Measurements from ENCODE around the gene ALDH1L1.

Gene ALDH1L1

GRCh38 chr3:126131881-126132750 lies 48.3 kb downstream of the ALDH1L1 start:
- DNase-seq: no peak

- DNase-seq: no peak
Observed at GRCh38 chr3:126130981-126131745, 49.2 kb downstream of the ALDH1L1 start.

GRCh38 chr3:126130081-126130855 lies 50.1 kb downstream of the ALDH1L1 start:
- no peak for DNase-seq

- DNase-seq: no peak
Observed at GRCh38 chr3:126129398-126129891, 50.9 kb downstream of the ALDH1L1 start.

GRCh38 chr3:126128504-126129397 lies 51.6 kb downstream of the ALDH1L1 start:
- DNase-seq: no peak

- no peak for DNase-seq
Observed at GRCh38 chr3:126127904-126128303, 52.5 kb downstream of the ALDH1L1 start.

- no peak for DNase-seq
Observed at GRCh38 chr3:126127452-126127851, 52.9 kb downstream of the ALDH1L1 start.

GRCh38 chr3:126126811-126127431 lies 53.5 kb downstream of the ALDH1L1 start:
- DNase-seq: no peak

GRCh38 chr3:126126286-126126685 lies 54.1 kb downstream of the ALDH1L1 start:
- no peak for DNase-seq

- DNase-seq: no peak
Observed at GRCh38 chr3:126125781-126126251, 54.6 kb downstream of the ALDH1L1 start.

GRCh38 chr3:126125341-126125740 lies 55.0 kb downstream of the ALDH1L1 start:
- no peak for DNase-seq

GRCh38 chr3:126124896-126125295 lies 55.5 kb downstream of the ALDH1L1 start:
- no peak for DNase-seq

- no peak for DNase-seq
Observed at GRCh38 chr3:126124148-126124868, 56.1 kb downstream of the ALDH1L1 start.

- no peak for DNase-seq
Observed at GRCh38 chr3:126121632-126122031, 58.8 kb downstream of the ALDH1L1 start.

GRCh38 chr3:126121074-126121473 lies 59.3 kb downstream of the ALDH1L1 start:
- DNase-seq: no peak

- no peak for DNase-seq
Observed at GRCh38 chr3:126119976-126120375, 60.4 kb downstream of the ALDH1L1 start.

- no peak for DNase-seq
Observed at GRCh38 chr3:126119008-126119675, 61.2 kb downstream of the ALDH1L1 start.

- no peak for DNase-seq
Observed at GRCh38 chr3:126118591-126118990, 61.8 kb downstream of the ALDH1L1 start.

- DNase-seq: no peak
Observed at GRCh38 chr3:126117786-126118185, 62.6 kb downstream of the ALDH1L1 start.

- no peak for DNase-seq
Observed at GRCh38 chr3:126117212-126117611, 63.2 kb downstream of the ALDH1L1 start.
